Large intestine (tissue), 3 donors: ENCODE results near the gene ISYNA1. TPM values are rescaled to one million over a fixed set of nuclear protein-coding genes. Genes with fewer than 3 reads are reported as not detected.
A peak's percentile ranks its signal among the peaks of the same experiment; 100 is the strongest.

Experiments used
- DNase-seq, 2 donors: peaks; one replicate each; pipeline versions ENCODE4 v3.0.0 to v3.0.0-alpha.2; 2013
- H3K27ac ChIP-seq: one replicate; pipeline ENCODE4 v1.5.1; 2013; ENCODE audit warnings: low read length
- H3K27me3 ChIP-seq: 2 replicates; pipeline ENCODE4 v1.6.1; 2013; ENCODE audit warnings: low read length; ENCODE audit not compliant: control insufficient read depth, insufficient read depth
- H3K36me3 ChIP-seq: 2 replicates; pipeline ENCODE4 v1.6.1; 2013; ENCODE audit warnings: low read length; ENCODE audit not compliant: control insufficient read depth, insufficient read depth
- H3K4me1 ChIP-seq: one replicate; pipeline ENCODE4 v1.6.1; 2013; ENCODE audit warnings: low read length; ENCODE audit not compliant: control insufficient read depth, insufficient read depth
- H3K4me3 ChIP-seq: one replicate; pipeline ENCODE4 v1.5.1; 2013; ENCODE audit warnings: low read length
- H3K9me3 ChIP-seq: one replicate; pipeline ENCODE4 v1.6.1; 2013; ENCODE audit warnings: mild to moderate bottlenecking, low read depth, low read length, moderate library complexity; ENCODE audit not compliant: control insufficient read depth
- WGBS: methylation state at CpG from one replicate; pipeline ENCODE4 v1.1.5; 2013; ENCODE audit warnings: low lambda C conversion rate; ENCODE audit not compliant: insufficient coverage; 5-methylcytosine and 5-hydroxymethylcytosine counted together
- polyA plus RNA-seq: library from polyadenylated mRNA; unstranded; fragments of 120-200 nt; gene quantifications from one replicate; pipeline ENCODE4 v1.2.1, GENCODE V29; 2013

ISYNA1 gene
- polyA plus RNA-seq, 1 donor = 64.4 TPM

GRCh38 chr19:18439025-18439909, 1.3 kb upstream of the ISYNA1 start:
- Histone ChIP-seq H3K27ac (peak overlapping the region; percentile 74), H3K9me3 (peaks cover 19% of the 10 kb centered on the region), H3K4me3 (no peak overlapping the region), H3K4me1 (peaks cover 42% of the 10 kb centered on the region), H3K36me3 (peaks cover 32% of the 10 kb centered on the region), H3K27me3 (no peaks in the 10 kb centered on the region)
- WGBS = no CpG with 5 or more reads among the region's 13 CpGs
- no peak for DNase-seq

GRCh38 chr19:18438331-18439024, 545 bp upstream of the ISYNA1 start:
- H3K9me3 ChIP-seq = peaks cover 19% of the 10 kb centered on the region
- H3K27ac ChIP-seq = peak overlapping the region; percentile 74
- whole genome bisulfite sequencing = no CpG with 5 or more reads among the region's 24 CpGs
- peaks cover 42% of the 10 kb centered on the region for H3K4me1 ChIP-seq
- DNase-seq = peak in 1 of 2 donors; percentile 81
- peak overlapping the region; percentile 73 for H3K4me3 ChIP-seq
- no peaks in the 10 kb centered on the region for H3K27me3 ChIP-seq
- peaks cover 30% of the 10 kb centered on the region for H3K36me3 ChIP-seq

- Histone ChIP-seq H3K4me1 (peaks cover 46% of the 10 kb centered on the region), H3K9me3 (peaks cover 13% of the 10 kb centered on the region), H3K27ac (peak overlapping the region; percentile 23), H3K27me3 (no peaks in the 10 kb centered on the region), H3K36me3 (peaks cover 33% of the 10 kb centered on the region), H3K4me3 (peak overlapping the region; percentile 73)
- no CpG with 5 or more reads among the region's 67 CpGs for WGBS
- peak; percentile 77 to 87 for DNase-seq
Observed at GRCh38 chr19:18436671-18437490, 1.1 kb downstream of the ISYNA1 start.

- Histone ChIP-seq H3K27ac (no peak overlapping the region), H3K9me3 (peaks cover 16% of the 10 kb centered on the region), H3K4me3 (peak overlapping the region; percentile 73), H3K4me1 (peaks cover 37% of the 10 kb centered on the region), H3K27me3 (no peaks in the 10 kb centered on the region), H3K36me3 (peaks cover 35% of the 10 kb centered on the region)
- 92% methylated on average over 2 of the region's 46 CpGs for WGBS
- no peak for DNase-seq
Observed at GRCh38 chr19:18435842-18436670, 1.9 kb downstream of the ISYNA1 start.

GRCh38 chr19:18435178-18435841, 2.6 kb downstream of the ISYNA1 start:
- WGBS = no CpG with 5 or more reads among the region's 49 CpGs
- H3K27me3 ChIP-seq = no peaks in the 10 kb centered on the region
- no peak for DNase-seq
- H3K4me3 ChIP-seq = no peak overlapping the region
- peaks cover 30% of the 10 kb centered on the region for H3K4me1 ChIP-seq
- H3K9me3 ChIP-seq = peaks cover 16% of the 10 kb centered on the region
- no peak overlapping the region for H3K27ac ChIP-seq
- peaks cover 40% of the 10 kb centered on the region for H3K36me3 ChIP-seq

GRCh38 chr19:18434411-18435175, 3.3 kb downstream of the ISYNA1 start:
- Histone ChIP-seq H3K27me3 (no peaks in the 10 kb centered on the region), H3K36me3 (peaks cover 40% of the 10 kb centered on the region), H3K4me3 (no peak overlapping the region), H3K9me3 (peaks cover 16% of the 10 kb centered on the region), H3K4me1 (peaks cover 34% of the 10 kb centered on the region), H3K27ac (peak overlapping the region; percentile 21)
- no peak for DNase-seq
- no CpG with 5 or more reads among the region's 21 CpGs for WGBS

GRCh38 chr19:18433735-18434398, 4.1 kb downstream of the ISYNA1 start:
- peaks cover 34% of the 10 kb centered on the region for H3K4me1 ChIP-seq
- DNase-seq = no peak
- peak overlapping the region; percentile 24 for H3K4me3 ChIP-seq
- H3K27me3 ChIP-seq = no peaks in the 10 kb centered on the region
- peak overlapping the region; percentile 21 for H3K27ac ChIP-seq
- H3K9me3 ChIP-seq = peaks cover 16% of the 10 kb centered on the region
- H3K36me3 ChIP-seq = peaks cover 40% of the 10 kb centered on the region
- WGBS = no CpG with 5 or more reads among the region's 60 CpGs

GRCh38 chr19:18433015-18433691, 4.8 kb downstream of the ISYNA1 start:
- Histone ChIP-seq H3K4me3 (peak overlapping the region; percentile 32), H3K36me3 (peaks cover 45% of the 10 kb centered on the region), H3K27ac (no peak overlapping the region), H3K4me1 (peaks cover 30% of the 10 kb centered on the region), H3K27me3 (no peaks in the 10 kb centered on the region), H3K9me3 (peaks cover 16% of the 10 kb centered on the region)
- DNase-seq = no peak
- no CpG with 5 or more reads among the region's 59 CpGs for WGBS
